GM12864 (cell line): ENCODE measurements around the gene HSPB7.
"Not testable (repeated sequence)": the region's sequence is repeated elsewhere in the genome, so short reads cannot be mapped to it uniquely, and the experiment has no call there.

Source experiments
- DNase-seq: peaks from one replicate; pipeline ENCODE4 v3.0.0-alpha.2; 2011; ENCODE audit warnings: low read depth
- H3K4me3 ChIP-seq: 2 replicates; pipeline ENCODE4 v1.5.1; 2011; ENCODE audit warnings: mild to moderate bottlenecking, low read depth, low read length, control low read depth
- CTCF ChIP-seq: IDR thresholded peaks from 2 replicates; pipeline ENCODE4 v1.5.1; 2011; ENCODE audit warnings: low read depth, mild to moderate bottlenecking, moderate library complexity, low read length, control low read depth, inconsistent platforms; ENCODE audit errors: missing control alignments

HSPB7 gene

GRCh38 chr1:16026723-16027484, 9.1 kb upstream of the HSPB7 start:
- TF ChIP-seq CTCF, result no peak
- H3K4me3 ChIP-seq, result no peak overlapping the region
- no peak for DNase-seq

GRCh38 chr1:16026302-16026701, 8.5 kb upstream of the HSPB7 start:
- not testable (repeated sequence) for H3K4me3 ChIP-seq, DNase-seq

DNA sequence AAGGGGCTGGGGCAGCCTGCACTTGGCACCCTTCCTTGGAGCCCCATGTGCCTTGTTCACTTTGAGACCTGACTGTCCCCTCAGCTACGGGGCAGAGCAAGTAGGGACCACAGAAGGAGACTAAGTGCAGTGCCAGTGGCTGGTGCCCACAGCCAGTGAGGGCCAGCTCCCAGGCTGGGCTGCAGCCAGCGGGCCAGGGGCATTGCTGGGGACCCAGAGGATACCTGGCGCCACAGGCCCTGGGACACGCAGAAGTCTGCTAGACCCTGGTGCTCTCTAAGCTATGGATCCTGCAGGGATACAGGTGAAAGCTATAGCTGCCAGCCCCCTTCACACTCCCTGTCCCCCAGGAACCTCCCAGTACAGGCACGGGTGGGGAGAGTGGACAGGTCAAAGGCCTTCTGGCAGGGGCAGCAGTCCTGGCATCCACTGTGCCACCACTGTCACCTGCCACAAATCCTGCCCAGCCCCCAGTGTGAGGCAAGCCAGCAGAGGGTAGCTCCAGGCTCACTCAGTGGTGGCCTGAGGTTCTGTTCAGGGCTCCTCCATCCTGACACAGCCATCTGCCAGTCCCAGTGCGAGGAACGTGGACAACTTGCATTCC, 5.3 kb upstream of the HSPB7 start:
- TF ChIP-seq CTCF, result no peak
- no peak for DNase-seq

GRCh38 chr1:16022393-16022792, 4.5 kb upstream of the HSPB7 start:
- no peak for TF ChIP-seq CTCF
- no peak for DNase-seq
- no peak overlapping the region for H3K4me3 ChIP-seq

More for the DNA sequence above, 5.3 kb upstream of the HSPB7 start:
- no peak overlapping the region for H3K4me3 ChIP-seq

GRCh38 chr1:16021681-16022080, 3.8 kb upstream of the HSPB7 start, which contains the start of gene CLCNKA:
Gene CLCNKA, plus strand, starts transcription at chr1:16022036. Its CDS starts 584 bp downstream, at chr1:16022620.
- no peak for DNase-seq
- no peak for TF ChIP-seq CTCF
- H3K4me3 ChIP-seq, result no peak within 1 kb of the TSS

DNA sequence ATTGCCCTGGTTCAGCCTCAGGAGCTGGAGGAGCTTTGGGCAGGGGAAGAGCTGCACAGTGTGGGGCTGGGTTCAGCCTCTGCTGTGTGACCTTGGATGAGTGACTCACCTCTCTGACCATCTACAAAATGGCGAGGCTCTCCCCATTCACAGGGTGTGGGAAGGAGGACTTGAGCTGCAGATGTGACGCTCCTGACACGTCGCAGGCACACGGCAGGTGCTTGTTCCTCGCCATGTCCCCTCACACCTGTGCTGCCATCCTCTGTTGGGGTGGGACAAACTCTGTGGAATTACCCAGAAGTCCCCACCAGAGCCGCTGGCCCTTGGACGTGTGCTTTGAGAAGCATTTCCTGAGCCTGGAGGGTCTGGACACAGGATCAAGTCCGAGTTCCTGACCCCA, 3.0 kb upstream of the HSPB7 start:
- H3K4me3 ChIP-seq, DNase-seq: not testable (repeated sequence)

DNA sequence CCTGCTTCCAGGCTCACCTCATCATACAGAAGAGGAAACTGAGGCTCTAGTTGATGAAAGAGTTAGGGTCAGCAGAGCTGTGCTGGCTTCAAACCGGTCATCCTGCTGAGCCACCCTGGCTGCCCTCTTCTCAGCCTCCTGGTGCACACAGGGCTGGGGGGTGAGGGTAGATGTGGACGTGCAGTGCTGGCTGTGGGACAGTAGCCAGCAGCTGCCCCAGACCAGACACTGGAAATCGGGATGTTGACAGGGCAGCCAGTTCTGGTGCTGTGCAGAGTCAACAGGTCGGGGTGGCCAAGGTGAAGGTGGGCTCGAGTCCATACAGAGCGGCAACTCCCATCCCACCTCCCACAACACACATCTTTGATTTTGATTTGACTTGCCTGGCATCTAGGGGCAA, 2.5 kb upstream of the HSPB7 start:
- no peak for DNase-seq
- no peak overlapping the region for H3K4me3 ChIP-seq
- TF ChIP-seq CTCF, result no peak

- no peak for DNase-seq
- TF ChIP-seq CTCF, result no peak
- H3K4me3 ChIP-seq, result no peak overlapping the region
These were observed 1.9 kb upstream of the HSPB7 start for GRCh38 chr1:16019644-16020277.
